ENCODE measurements around the gene HYAL4.

- TF ChIP-seq FOSL2 (IDR thresholded peaks at IDR 0.05; ENCODE audit: borderline replicate concordance, low read depth) (no peak), CTCF (IDR thresholded peaks at IDR 0.05) (no peak), RXRA (IDR thresholded peaks at IDR 0.05; ENCODE audit: borderline replicate concordance, low read depth) (no peak), EP300 (IDR thresholded peaks at IDR 0.05; ENCODE audit: borderline replicate concordance in 1 of 2, low read depth in 1 of 2, low read length in 1 of 2) (no peak), YY1 (IDR thresholded peaks at IDR 0.05; ENCODE audit: low read depth) (no peak), RAD21 (IDR thresholded peaks at IDR 0.05; ENCODE audit: low read length) (no peak), PBX3 (IDR thresholded peaks at IDR 0.05) (no peak), POLR2AphosphoS5 (IDR thresholded peaks at IDR 0.05; ENCODE audit: low read depth, low read length) (no peak), NFIC (IDR thresholded peaks at IDR 0.05; ENCODE audit: borderline replicate concordance) (no peak), TCF12 (IDR thresholded peaks at IDR 0.05) (no peak)
These were observed 34.7 kb downstream of the HYAL4 start for GRCh38 chr7:123879628-123880027.

Measured in SK-N-SH (cell line).